ENCODE measurements around the gene MLH3.

DNA sequence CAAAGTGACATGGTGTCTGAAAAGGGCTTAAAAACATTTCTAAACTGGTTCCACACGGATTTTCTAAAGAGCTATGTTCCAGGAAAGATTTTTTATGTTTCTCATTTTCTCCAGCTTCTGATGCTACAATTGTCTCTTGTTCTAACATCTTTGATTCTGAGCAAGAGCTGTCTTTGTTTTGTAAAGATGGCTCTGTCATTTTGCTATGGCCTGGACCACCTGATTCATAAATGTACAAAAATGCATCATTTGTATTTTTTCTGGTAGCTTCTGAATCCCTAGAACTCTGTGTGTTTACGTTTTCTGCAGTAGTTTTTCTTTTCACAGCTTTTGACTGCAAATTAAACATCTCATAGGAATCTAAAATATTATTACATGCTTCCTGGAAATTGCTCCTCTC, 3.2 kb downstream of the MLH3 start:
- TF ChIP-seq, protein P1, sequence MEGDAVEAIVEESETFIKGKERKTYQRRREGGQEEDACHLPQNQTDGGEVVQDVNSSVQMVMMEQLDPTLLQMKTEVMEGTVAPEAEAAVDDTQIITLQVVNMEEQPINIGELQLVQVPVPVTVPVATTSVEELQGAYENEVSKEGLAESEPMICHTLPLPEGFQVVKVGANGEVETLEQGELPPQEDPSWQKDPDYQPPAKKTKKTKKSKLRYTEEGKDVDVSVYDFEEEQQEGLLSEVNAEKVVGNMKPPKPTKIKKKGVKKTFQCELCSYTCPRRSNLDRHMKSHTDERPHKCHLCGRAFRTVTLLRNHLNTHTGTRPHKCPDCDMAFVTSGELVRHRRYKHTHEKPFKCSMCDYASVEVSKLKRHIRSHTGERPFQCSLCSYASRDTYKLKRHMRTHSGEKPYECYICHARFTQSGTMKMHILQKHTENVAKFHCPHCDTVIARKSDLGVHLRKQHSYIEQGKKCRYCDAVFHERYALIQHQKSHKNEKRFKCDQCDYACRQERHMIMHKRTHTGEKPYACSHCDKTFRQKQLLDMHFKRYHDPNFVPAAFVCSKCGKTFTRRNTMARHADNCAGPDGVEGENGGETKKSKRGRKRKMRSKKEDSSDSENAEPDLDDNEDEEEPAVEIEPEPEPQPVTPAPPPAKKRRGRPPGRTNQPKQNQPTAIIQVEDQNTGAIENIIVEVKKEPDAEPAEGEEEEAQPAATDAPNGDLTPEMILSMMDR (IDR thresholded peaks at IDR 0.05): no peak
- no peak for TF ChIP-seq POLR2AphosphoS5 (IDR thresholded peaks at IDR 0.05)
- TF ChIP-seq POLR2A (IDR thresholded peaks at IDR 0.05; ENCODE audit: low read depth): no peak
- TF ChIP-seq EP300 (IDR thresholded peaks at IDR 0.05): no peak

All from esophagus muscularis mucosa (tissue), 4 donors.